GOT3 (cell line): ENCODE data around the gene SLC30A4.
"Not testable (repeated sequence)": the region's sequence is repeated elsewhere in the genome, so short reads cannot be mapped to it uniquely, and the experiment has no call there.

Source experiments
- DNase-seq: peaks from one replicate; lab custom pipeline; 2025; ENCODE audit warnings: mixed read lengths; lab: John Stamatoyannopoulos, UW

Gene SLC30A4, protein sequence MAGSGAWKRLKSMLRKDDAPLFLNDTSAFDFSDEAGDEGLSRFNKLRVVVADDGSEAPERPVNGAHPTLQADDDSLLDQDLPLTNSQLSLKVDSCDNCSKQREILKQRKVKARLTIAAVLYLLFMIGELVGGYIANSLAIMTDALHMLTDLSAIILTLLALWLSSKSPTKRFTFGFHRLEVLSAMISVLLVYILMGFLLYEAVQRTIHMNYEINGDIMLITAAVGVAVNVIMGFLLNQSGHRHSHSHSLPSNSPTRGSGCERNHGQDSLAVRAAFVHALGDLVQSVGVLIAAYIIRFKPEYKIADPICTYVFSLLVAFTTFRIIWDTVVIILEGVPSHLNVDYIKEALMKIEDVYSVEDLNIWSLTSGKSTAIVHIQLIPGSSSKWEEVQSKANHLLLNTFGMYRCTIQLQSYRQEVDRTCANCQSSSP

DNA sequence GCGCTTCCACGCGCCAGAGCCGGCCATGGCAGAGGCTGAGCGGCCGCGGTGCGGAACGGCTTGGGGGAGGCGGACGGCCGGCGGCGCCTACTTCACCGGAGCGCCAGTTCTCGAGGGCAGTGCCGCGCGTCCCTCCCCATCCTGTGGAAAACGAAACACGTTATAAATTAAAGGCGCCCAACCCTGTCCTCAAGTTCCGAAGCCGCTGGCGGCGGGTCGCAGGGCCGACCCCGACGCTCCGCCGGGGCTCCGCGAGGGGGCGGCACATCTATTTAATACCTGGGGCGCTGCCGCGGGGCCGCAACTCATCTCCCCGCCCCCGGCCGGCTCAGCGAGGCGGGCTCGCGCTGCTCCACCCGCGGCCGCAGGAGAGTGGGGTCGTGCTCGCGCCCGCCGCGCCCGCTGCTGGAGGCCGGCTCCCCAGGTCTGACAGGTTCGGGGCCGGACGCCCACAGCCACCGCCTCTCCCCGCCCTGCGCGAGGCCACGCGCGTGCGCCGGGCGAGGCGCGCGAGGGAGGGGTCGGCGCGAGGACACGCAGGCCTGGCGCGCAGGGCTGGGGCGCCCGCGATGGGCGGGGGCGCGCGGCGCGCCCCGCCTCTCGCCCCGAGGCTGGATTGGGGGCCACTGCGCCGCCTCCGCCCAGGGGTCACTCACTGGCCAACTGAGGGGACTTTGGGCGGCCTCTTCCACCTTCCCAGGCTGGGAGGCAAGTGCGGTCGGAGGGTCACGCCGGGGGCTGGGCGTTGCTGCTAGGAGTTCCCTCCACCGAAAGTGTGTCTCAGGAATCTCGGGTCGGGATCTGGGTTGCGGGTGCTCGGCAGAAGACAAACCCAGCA lies at the start of gene SLC30A4:
TSS of gene SLC30A4 (minus strand) at position 428 of the 838 bp plus-strand sequence. CDS start at position 27, 401 bp downstream.
- peak; percentile 13 for DNase-seq

DNA sequence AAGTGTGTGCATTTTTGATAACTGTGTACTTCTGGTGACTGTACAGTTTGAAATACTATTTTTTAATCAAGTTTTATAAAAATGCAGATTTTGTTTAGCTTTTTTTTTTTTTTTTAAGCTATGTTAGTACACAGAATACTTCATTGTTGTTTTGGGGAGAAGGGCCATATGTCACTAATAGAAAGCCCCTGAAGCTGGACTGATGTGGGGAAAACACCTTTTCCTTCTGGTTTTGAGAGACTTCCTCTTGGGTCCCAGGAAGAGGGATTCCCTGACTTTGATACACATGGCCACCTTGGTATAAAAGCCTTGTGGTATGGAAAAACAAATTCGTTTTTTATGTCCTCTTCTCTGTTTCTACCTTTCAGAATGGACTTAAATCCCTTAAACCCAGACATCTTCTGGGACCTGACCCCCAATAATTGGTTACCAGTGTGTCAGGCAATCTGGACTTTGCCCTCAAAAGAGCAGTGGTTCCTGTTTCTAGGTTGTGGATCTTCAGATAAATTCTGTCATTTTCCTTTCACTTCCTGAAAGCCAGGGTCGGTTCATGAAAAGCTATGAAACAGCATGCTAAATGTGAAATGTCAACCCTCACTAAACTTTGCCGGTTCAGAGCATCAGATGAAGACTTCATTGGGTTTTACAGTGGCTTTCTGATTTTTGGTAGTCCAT lies 33.5 kb upstream of the SLC30A4 start:
- DNase-seq: no peak

DNA sequence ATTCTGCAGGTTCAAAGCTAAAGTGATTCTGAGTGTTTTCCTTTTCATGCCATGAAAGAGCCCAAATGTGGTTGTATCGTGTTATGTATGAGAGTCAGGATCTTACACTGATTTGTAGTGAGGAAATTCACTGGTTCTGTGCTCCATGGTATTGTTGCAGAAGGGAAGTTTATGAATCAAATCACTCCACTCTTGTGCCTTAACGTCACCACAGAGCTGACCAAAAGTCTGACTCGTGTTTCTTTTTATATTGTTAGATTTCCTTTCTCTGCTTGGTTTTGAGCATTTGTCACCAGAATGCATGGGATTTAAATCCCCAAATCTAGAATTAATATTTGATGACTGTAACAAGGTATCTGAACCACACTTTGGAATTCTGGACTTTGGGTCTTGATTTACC lies 29.1 kb upstream of the SLC30A4 start:
- DNase-seq: no peak

DNA sequence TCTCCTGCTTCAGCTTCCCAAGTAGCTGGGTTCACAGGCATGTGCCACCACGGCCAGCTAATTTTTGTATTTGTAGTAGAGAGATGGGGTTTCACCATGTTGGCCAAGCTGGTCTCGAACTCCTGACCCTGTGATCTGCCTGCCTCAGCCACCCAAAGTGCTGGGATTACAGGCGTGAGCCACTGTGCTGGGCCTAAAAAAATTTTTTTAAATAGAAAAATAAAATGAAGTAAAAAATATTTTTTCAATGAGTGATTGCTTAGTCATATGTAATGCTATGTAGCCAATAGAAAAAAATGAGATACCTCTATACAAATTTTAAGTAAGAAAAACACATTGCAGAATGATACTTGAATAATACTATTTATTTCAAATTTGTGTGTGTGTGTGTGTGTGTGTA lies 27.9 kb upstream of the SLC30A4 start:
- no peak for DNase-seq

DNA sequence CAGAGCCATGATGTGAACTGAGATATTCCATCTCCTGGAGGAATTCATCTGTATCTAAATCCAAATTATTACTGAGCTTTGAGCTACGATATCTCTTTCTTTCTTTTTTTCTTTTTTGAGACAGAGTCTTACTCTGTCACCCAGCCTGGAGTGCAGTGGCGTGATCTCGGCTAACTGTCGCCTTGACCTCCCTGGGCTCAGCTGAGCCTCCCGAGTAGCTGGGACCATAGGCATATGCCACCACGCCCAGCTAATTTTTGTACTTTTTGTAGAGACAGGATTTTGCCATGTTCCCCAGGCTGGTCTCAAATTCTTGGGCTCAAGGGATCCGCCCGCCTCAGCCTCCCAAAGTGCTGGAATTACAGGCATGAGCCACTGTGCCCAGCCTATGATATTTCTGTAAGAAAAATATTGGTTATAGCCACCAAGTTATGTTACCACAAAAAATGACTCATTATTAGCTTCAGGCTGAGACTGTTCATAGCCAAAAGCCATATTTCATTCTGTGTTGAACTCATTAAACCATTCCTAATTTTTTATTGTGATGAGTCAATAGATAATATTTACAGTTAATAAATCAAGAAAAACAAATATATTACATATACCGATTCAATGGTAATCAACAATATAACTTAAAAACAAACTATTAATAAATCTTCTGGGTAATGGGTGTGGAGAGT lies 27.1 kb upstream of the SLC30A4 start:
- DNase-seq: no peak

DNA sequence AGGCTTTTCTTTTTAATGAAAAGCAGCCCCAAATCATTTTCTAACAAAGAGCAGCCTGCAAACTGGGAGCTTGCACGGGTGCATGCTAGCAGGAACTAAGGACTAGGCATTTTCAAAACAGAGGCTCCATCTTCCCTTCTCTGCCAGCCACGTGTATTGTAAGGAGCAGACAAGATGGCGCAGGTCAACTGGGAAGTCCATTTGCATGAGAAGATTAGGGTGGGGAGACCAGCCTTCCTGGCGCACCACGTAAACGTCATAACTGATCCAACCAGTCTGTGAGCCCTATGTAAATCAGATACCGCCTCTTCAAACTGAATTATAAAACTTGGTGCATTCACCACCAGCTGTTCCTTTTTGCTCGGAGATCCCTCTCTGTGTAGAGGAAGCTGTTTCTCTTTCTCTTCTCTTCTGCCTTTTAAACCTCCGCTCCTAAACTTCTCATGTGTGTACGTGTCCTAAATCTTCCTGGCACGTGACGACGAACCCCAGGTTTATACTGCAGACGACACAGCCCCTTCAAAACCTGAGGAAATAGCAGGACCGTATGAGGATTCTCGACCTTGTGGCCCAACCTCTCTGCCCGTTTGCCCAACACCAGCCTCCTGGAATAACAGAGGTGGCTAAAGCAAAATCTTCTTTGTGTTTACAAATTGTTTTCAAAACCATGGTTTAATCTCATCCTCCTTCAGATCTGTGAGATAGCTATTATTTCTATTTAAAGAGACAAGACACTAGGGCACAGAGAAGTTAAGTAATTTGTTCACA lies 26.4 kb upstream of the SLC30A4 start:
- DNase-seq: no peak

DNA sequence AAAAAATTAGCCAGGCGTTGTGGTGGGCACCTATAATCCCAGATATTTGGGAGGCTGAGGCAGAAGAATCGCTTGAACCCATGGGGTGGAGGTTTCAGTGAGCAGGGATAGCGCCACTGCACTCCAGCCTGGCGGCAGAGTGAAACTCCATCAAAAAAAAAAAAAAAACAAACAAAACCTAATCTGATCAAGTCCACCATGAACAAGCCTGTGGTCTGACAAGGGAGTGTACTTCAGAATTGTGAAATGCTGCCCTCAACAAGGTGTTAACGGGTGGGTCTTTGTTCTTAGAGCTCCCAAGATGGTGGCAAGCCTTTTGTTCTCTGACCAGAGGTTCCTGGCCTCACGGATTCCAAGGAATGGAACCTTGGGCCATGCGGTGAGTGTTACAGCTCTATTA lies 24.2 kb upstream of the SLC30A4 start:
- no peak for DNase-seq

DNA sequence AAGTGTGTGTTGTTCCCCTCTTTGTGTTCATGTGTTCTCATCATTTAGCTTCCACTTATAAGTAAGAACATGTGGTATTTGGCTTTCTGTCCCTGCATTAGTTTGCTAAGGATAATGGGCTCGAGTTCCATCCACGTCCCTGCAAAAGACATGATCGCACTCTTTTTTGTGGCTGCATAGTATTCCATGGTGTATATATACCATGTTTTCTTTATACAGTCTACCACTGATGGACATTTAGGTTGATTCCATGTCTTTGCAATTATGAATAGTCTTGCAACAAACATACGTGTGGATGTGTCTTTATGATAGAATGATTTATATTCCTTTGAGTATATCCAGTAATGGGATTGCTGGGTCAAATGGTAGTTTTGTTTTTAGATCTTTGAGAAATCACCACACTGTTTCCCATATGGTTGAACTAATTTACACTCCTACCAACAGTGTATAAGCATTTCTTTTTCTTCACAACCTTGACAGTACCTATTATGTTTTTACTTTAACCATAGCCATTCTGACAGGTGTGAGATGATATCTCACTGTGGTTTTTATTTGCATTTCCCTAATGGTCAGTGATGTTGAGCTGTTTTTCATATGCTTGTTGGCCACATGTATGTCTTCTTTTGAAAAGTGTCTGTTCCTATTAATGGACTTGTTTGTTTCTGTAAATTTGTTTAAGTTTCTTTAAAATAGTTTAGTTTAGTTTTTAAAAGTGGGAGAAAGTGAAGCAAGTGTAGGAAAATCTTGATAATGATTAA lies 21.9 kb upstream of the SLC30A4 start:
- no peak for DNase-seq

DNA sequence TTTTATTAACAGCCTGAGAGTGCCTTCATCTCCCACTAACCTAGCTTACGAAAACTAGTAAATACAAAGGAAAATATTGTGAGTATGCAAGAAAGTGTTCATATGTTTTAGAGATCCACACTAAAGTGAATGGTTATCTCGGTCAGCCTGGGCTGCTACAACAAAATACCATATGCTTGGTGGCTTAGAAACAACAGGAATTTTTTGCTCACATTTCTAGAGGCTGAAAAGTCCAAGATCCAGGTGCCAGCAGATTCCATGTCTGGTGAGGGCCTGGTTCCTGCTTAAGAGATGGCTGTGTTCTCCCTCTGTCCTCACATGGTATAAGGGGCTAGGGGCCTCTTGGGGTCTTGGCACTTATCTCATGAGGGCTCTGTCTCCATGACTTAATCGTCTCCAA lies 20.5 kb upstream of the SLC30A4 start:
- DNase-seq: no peak

DNA sequence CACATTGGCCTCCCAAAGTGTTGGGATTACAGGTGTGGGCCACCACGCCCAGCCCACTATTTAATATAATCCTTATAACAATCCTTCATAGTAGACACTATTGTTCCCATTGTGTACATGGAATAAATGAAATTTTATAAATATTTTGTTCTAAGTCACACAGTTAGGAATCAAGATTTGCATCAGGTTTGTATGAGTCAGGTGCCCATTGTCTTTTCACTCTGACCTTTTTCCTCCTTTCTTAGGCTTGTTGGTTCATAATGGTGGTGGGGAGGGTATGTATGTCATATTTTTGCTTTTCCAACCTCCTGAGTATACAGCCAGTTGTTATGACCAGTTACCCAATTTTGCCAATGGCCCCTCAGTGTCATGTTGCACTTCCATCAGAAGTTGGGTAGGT lies 18.0 kb upstream of the SLC30A4 start:
- no peak for DNase-seq

DNA sequence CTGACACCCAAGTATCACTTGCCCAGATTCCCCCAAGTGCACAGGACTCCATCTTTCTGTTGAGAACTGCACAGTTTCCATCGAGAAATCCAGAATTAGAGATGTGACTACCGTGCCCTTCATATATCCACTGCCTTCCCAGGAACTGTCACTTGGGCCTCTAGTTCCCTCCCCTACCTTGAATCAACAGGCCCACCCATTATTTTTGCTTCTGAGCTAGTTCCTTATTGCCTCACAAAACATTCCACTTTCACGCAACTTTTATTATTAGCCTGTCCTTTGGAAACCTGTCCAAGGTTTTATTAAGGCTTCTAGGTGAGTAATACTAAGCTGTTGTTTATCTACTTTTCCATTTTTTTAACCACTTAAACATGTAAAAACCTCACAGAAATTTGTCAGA lies 17.1 kb upstream of the SLC30A4 start:
- DNase-seq: no peak

DNA sequence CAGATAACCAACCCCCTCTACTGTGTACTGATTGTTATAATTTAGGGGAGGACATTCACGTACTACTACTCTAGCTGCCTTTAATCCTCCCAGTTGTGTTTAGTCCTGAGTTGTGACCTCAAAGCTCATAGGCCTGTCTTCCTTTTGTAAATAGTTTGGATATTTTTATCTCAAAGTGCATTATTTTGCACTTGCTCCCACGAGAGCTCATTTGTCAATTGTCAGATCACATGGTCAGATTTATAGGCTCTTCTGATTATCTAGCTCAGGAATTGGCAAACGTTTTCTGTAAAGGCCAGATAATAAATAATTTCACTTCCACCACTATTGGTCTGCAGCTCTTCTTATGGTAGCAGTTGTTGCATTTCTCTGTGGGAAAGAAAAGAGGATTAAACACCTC lies 14.4 kb upstream of the SLC30A4 start:
- no peak for DNase-seq

DNA sequence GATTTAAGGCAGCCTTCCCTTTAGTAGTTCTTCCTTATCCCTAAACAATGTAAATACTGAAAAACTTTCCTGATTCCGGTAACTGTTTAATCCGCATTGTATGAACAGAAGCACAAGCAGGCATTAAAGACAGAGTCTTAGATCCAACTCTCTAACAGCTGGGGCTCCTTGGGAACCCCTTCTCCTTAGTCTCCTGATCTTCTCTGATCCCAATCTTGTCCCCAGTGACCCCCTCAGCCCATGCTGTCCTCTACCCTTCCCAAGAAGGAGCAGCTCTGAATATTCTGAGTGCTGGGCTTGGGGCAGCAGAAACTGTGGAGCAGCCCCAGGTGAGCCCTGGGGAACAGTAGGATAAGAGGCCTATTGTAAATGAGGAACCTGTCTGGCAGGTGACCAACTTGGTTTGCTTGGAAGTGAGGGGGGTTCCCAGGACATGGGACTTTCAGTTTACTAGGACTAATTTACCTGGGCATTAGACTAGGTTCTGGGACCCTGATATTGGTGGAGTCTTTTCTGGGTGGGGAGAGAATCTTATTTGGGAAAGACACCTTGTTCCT lies 13.0 kb upstream of the SLC30A4 start:
- DNase-seq: no peak

DNA sequence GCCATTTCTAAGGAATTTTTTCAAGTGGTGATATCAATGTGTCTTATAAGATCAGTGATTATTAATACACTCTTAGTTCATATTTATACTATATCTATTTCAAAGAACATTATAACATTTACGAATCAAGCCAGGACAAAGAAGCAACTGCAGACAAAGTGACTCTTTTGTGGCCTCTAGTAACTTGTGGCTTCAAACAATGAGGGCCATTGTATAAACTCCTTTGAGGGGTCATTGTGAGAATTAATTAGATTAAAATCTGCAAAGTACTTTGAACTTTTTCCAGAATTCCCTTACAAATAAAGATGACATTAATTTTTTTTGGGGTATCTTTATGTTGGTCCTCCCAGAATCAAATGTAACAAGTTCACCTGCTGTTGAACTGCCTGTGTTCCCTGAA lies 12.3 kb upstream of the SLC30A4 start:
- no peak for DNase-seq

DNA sequence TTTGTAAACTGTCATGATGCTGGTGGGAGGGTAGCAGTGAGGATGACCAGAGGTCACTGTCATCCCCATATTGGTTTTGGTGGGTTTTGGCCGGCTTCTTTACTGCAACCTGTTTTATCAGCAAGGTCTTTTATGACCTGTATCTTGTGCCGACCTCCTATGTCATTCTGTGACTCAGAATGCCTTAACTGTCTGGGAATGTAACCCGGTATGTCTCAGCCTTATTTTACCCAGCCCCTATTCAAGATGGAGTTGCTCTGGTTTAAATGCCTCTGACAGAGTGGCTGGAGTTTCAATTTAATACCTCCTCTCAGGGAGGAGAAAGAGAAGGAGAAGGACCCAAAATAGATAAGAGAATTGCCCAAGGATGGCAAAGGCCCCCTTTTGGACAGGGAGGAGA lies 10.3 kb upstream of the SLC30A4 start:
- not testable (repeated sequence) for DNase-seq

DNA sequence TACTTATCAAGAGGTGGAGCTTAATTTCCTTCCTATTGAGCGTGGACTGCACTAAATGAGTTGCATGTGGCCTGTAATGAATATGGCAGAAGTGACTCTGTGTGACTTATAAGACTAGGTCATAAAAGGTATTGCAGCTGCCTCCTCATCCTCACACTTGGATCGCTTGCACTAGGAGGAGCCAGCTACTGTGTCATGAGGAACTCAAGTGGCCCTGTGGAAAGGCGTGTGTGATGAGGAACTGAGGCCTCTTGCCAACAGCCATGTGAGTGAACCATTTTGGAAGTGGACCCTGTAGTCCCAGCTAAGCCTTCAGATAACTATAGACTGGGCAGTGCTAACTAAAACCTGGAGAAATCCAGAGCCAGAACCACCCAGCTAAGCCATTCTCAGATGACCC lies 7.1 kb upstream of the SLC30A4 start:
- DNase-seq: no peak

DNA sequence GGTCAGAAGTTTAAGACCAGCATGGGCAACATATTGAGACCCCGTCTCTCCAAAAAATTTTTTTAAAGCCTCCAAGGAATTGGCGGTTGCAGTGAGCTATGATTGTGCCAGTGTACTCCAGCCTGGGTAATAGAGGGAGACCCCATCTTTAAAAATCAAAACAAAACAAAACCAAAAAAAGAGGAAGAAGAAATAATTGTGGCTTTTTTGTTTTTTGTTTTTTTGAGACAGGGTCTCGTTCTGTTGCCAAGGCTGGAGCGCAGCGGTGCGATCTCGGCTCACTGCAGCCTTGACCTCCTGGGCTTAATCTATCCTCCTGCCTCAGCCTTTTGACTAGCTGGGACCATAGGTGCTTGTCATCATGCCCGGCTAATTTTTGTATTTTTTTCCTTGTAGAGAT lies 4.5 kb upstream of the SLC30A4 start:
- no peak for DNase-seq

DNA sequence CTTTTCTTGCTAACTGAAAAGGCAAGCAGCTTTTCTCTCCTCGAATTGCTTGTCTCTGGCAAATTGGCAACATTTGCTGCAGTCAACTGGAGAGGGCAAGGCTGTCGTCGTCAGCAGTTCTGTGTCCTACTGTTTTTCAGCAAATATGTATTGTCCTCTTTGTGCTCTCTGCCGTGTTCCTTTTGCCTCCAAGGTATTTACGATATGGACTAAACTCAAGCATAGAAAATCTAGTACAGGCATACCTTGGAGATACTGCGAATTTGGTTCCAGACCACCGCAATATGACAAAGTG lies 558 bp upstream of the SLC30A4 start:
- no peak for DNase-seq

DNA sequence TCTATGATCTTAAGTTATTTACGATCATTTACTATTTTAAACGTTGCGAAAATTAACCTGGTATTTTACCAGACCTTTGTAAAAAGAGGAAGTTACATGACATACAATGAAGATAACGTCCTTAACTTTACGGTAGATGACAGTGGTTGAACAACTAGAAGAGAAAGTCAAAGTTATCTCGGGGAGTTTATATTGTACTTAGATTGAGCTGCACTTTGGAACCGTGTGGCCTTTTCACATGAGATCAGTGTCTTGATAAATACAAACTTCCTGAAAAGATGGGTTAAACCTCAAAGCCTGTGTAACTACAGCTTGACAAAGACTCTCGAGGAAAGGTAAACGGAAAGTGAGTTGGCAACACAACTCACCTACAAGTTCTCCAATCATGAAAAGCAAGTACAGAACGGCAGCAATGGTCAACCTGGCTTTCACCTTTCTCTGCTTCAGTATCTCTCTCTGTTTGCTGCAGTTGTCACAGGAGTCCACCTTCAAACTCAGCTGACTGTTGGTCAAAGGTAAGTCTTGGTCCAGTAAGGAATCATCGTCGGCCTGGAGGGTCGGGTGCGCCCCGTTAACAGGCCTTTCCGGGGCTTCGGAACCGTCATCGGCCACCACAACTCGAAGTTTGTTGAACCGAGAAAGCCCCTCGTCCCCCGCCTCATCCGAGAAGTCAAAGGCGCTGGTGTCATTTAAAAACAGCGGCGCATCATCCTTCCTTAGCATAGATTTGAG lies 793 bp downstream of the SLC30A4 start:
- no peak for DNase-seq
